Epithelial cell of esophagus (primary cell): ENCODE results near the gene ZNF608.
A peak's percentile ranks its signal among the peaks of the same experiment; 100 is the strongest.

ENCODE experiments used
- DNase-seq: peaks from one replicate; pipeline ENCODE4 v3.0.0; 2010; ENCODE audit warnings: low read depth
- H3K4me3 ChIP-seq: 2 replicates; pipeline ENCODE4 v1.5.1; 2011; ENCODE audit warnings: mild to moderate bottlenecking, low read length, control low read depth
- CTCF ChIP-seq: IDR thresholded peaks from 2 replicates; pipeline ENCODE4 v1.5.1; 2011; ENCODE audit warnings: low read depth, mild to moderate bottlenecking, low read length, control low read depth, inconsistent platforms; ENCODE audit not compliant: insufficient read depth; ENCODE audit errors: missing control alignments

ZNF608 gene

GRCh38 chr5:124754206-124754927 is 7.9 kb upstream of the ZNF608 start:
- no peak overlapping the region for H3K4me3 ChIP-seq
- no peak for TF ChIP-seq CTCF

GRCh38 chr5:124752854-124753720 is 6.6 kb upstream of the ZNF608 start:
- DNase-seq = no peak
- H3K4me3 ChIP-seq = no peak overlapping the region
- no peak for TF ChIP-seq CTCF

More at GRCh38 chr5:124754206-124754927, 7.9 kb upstream of the ZNF608 start:
- DNase-seq = no peak

GRCh38 chr5:124751031-124751430 is 4.6 kb upstream of the ZNF608 start:
- TF ChIP-seq CTCF = no peak
- H3K4me3 ChIP-seq = no peak overlapping the region
- no peak for DNase-seq

- TF ChIP-seq CTCF = no peak
- DNase-seq = peak; percentile 92
- H3K4me3 ChIP-seq = peak overlapping the region; percentile 84
Measured at GRCh38 chr5:124748687-124749594, 2.5 kb upstream of the ZNF608 start.

GRCh38 chr5:124747791-124748686 is 1.6 kb upstream of the ZNF608 start:
- TF ChIP-seq CTCF = no peak
- peak overlapping the region; percentile 84 for H3K4me3 ChIP-seq
- DNase-seq = peak; percentile 31
